HEK293 (cell line): Measurements from ENCODE around the gene OR13H1.
A peak's percentile ranks its signal among the peaks of the same experiment; 100 is the strongest.
"Not testable (repeated sequence)": the region's sequence is repeated elsewhere in the genome, so short reads cannot be mapped to it uniquely, and the experiment has no call there.

Experiments
- CTCF ChIA-PET: fragments of 350-600 bp; formaldehyde crosslinking; extraction: SDS; loops from one replicate; lab custom pipeline; 2021; ENCODE audit warnings: antibody characterized with exemption; lab: Yijun Ruan, JAX
- POLR2A ChIA-PET: fragments of 300-600 bp; formaldehyde crosslinking; extraction: SDS; loops from one replicate; lab custom pipeline; 2020; ENCODE audit warnings: antibody characterized with exemption, inconsistent platforms; lab: Yijun Ruan, JAX
- H3K27ac ChIP-seq: fragments of 200-500 bp; sonication (Bioruptor generic); 2 replicates; pipeline ENCODE4 v1.5.1; 2014; ENCODE audit warnings: low read depth, low read length, control low read depth, inconsistent platforms; ENCODE audit errors: extremely low read depth
- H3K36me3 ChIP-seq, 2 experiments: fragments of 200-500 bp in 1 of 2; sonication (Bioruptor generic) in 1 of 2; 1 replicate in 1 of 2; 2 replicates in 1 of 2; pipeline ENCODE4 v1.5.1; 2014 to 2017; ENCODE audit warnings: inconsistent platforms in 2 of 2, low read length in 2 of 2; ENCODE audit not compliant: control insufficient read depth in 2 of 2, insufficient read depth in 1 of 2
- H3K4me1 ChIP-seq: fragments of 200-500 bp; sonication (Bioruptor generic); 2 replicates; pipeline ENCODE4 v1.5.1; 2014; ENCODE audit warnings: mild to moderate bottlenecking, low read length, inconsistent platforms; ENCODE audit not compliant: control insufficient read depth, insufficient read depth
- H3K4me3 ChIP-seq: 2 replicates; pipeline ENCODE4 v1.5.1; 2011; ENCODE audit warnings: low read depth, mild to moderate bottlenecking, control low read depth, low read length, moderate library complexity
- H3K9me3 ChIP-seq: fragments of 200-500 bp; sonication (Bioruptor generic); 2 replicates; pipeline ENCODE4 v1.5.1; 2014; ENCODE audit warnings: low read depth, low read length, inconsistent platforms; ENCODE audit not compliant: control insufficient read depth, insufficient read depth
- GLIS1 ChIP-seq: fragments of 450-650 bp; formaldehyde crosslinking; IDR thresholded peaks from 2 replicates; pipeline ENCODE4 v1.5.1; 2016; ENCODE audit warnings: missing biosample characterization, missing genetic modification characterization
- HOXA7 ChIP-seq: sonication (generic); formaldehyde crosslinking; IDR thresholded peaks from 2 replicates; pipeline ENCODE4 v1.8.1; 2022; ENCODE audit warnings: missing genetic modification reagents, borderline replicate concordance
- SCRT1 ChIP-seq: fragments of 450-650 bp; formaldehyde crosslinking; IDR thresholded peaks from 2 replicates; pipeline ENCODE4 v1.5.1; 2016; ENCODE audit warnings: missing biosample characterization, missing genetic modification characterization, borderline replicate concordance
- ZEB2 ChIP-seq: fragments of 450-650 bp; formaldehyde crosslinking; IDR thresholded peaks from 2 replicates; pipeline ENCODE4 v1.5.1; 2016; ENCODE audit warnings: missing biosample characterization, missing genetic modification characterization
- ZNF146 ChIP-seq: fragments of 450-650 bp; formaldehyde crosslinking; IDR thresholded peaks from 2 replicates; pipeline ENCODE4 v1.5.1; 2016; ENCODE audit warnings: missing biosample characterization, missing genetic modification characterization
- ZNF157 ChIP-seq: fragments of 450-650 bp; formaldehyde crosslinking; IDR thresholded peaks from 2 replicates; pipeline ENCODE4 v1.5.1; 2016; ENCODE audit warnings: missing biosample characterization, missing genetic modification characterization
- ZNF274 ChIP-seq, 2 experiments: fragments of 200-500 bp in 1 of 2; fragments of 450-650 bp in 1 of 2; sonication (Bioruptor generic) in 1 of 2; formaldehyde crosslinking in 1 of 2; IDR thresholded peaks; 2 replicates each; pipeline versions ENCODE4 v1.5.1 to v1.6.1; 2014 to 2016; ENCODE audit warnings: borderline replicate concordance in 1 of 2, inconsistent platforms in 1 of 2, low read length in 1 of 2, missing biosample characterization in 1 of 2, missing genetic modification characterization in 1 of 2
- ZNF292 ChIP-seq: fragments of 450-650 bp; formaldehyde crosslinking; IDR thresholded peaks from 2 replicates; pipeline ENCODE4 v1.5.1; 2016; ENCODE audit warnings: low read depth, missing biosample characterization, missing genetic modification characterization, borderline replicate concordance
- ZNF366 ChIP-seq: fragments of 450-650 bp; formaldehyde crosslinking; conservative IDR thresholded peaks from 2 replicates; pipeline ENCODE4 v1.5.1; 2016; ENCODE audit warnings: missing biosample characterization, missing genetic modification characterization
- ZNF398 ChIP-seq: fragments of 450-650 bp; formaldehyde crosslinking; IDR thresholded peaks from 2 replicates; pipeline ENCODE4 v1.5.1; 2017; ENCODE audit warnings: missing biosample characterization, missing genetic modification characterization
- ZNF521 ChIP-seq: fragments of 450-650 bp; formaldehyde crosslinking; IDR thresholded peaks from 2 replicates; pipeline ENCODE4 v1.5.1; 2017; ENCODE audit warnings: missing biosample characterization, mild to moderate bottlenecking, missing genetic modification characterization
- ZNF549 ChIP-seq: fragments of 450-650 bp; IDR thresholded peaks from 2 replicates; pipeline ENCODE4 v1.5.1; 2018; ENCODE audit warnings: missing biosample characterization, missing genetic modification characterization, mild to moderate bottlenecking, inconsistent platforms, moderate library complexity
- ZNF610 ChIP-seq: fragments of 450-650 bp; formaldehyde crosslinking; IDR thresholded peaks from 2 replicates; pipeline ENCODE4 v1.5.1; 2016; ENCODE audit warnings: missing biosample characterization, missing genetic modification characterization, borderline replicate concordance
- ZNF629 ChIP-seq: fragments of 450-650 bp; formaldehyde crosslinking; IDR thresholded peaks from 2 replicates; pipeline ENCODE4 v1.5.1; 2017; ENCODE audit warnings: missing biosample characterization, missing genetic modification characterization
- ZNF701 ChIP-seq: fragments of 450-650 bp; formaldehyde crosslinking; IDR thresholded peaks from 2 replicates; pipeline ENCODE4 v1.5.1; 2016; ENCODE audit warnings: missing biosample characterization, missing genetic modification characterization
- ZNF768 ChIP-seq: fragments of 450-650 bp; formaldehyde crosslinking; IDR thresholded peaks from 2 replicates; pipeline ENCODE4 v1.5.1; 2018; ENCODE audit warnings: missing biosample characterization, mild to moderate bottlenecking, missing genetic modification characterization
- ZSCAN5A ChIP-seq: fragments of 450-650 bp; formaldehyde crosslinking; IDR thresholded peaks from 2 replicates; pipeline ENCODE4 v1.5.1; 2016; ENCODE audit warnings: missing biosample characterization, missing genetic modification characterization
- TF ChIP-seq, protein P1 (sequence below): fragments of 450-650 bp; formaldehyde crosslinking; IDR thresholded peaks from 2 replicates; pipeline ENCODE4 v1.5.1; 2016; ENCODE audit warnings: missing biosample characterization, missing genetic modification characterization, low read depth

The OR13H1 gene

DNA sequence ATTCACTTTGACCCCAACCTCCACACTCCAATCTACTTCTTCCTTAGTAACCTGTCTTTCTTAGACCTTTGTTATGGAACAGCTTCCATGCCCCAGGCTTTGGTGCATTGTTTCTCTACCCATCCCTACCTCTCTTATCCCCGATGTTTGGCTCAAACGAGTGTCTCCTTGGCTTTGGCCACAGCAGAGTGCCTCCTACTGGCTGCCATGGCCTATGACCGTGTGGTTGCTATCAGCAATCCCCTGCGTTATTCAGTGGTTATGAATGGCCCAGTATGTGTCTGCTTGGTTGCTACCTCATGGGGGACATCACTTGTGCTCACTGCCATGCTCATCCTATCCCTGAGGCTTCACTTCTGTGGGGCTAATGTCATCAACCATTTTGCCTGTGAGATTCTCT is 344 bp downstream of the OR13H1 start:
- Histone ChIP-seq H3K9me3 (no peaks in the 10 kb centered on the region), H3K4me3 (no peak overlapping the region), H3K4me1 (no peaks in the 10 kb centered on the region), H3K36me3 (no peaks in the 10 kb centered on the region), H3K27ac (no peak overlapping the region)
- TF ChIP-seq ZNF157 (no peak), SCRT1 (no peak), HOXA7 (no peak), ZNF521 (tag by site-specific recombination) (no peak), ZNF292 (tag by site-specific recombination) (no peak), ZNF549 (no peak), GLIS1 (no peak), ZNF768 (tag by site-specific recombination) (no peak), ZNF274 (IDR thresholded peaks at IDR 0.05; ENCODE audit: low read length) (no peak), ZNF274 (tag by site-specific recombination; IDR thresholded peaks at IDR 0.05; ENCODE audit: borderline replicate concordance) (no peak), ZNF398 (tag by site-specific recombination) (no peak), ZNF146 (tag by site-specific recombination) (no peak), ZNF701 (no peak)
- POLR2A ChIA-PET: no interaction called here
- CTCF ChIA-PET: no interaction called here

DNA sequence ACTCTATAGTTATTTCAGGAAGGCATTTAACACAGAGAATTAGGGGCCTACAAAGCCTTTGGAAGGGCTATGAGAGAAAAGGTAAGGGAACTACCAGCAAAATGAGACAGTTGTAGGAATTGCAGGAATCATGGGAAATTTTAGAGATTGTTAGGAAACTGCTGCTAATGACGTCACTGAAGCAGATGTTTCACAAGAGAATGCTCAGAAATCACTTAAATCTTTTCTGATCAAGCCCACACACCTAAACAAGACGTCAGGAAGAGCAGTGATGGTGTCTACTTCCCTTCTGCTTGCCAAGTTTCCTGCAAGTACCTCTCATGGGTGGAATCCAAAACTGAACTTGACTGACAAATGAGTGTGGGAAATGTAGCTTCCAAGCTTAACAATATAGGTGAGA is 5.1 kb downstream of the OR13H1 start:
- Histone ChIP-seq H3K4me3 (no peak overlapping the region), H3K4me1 (no peaks in the 10 kb centered on the region), H3K36me3 (no peaks in the 10 kb centered on the region), H3K9me3 (no peaks in the 10 kb centered on the region), H3K27ac (no peak overlapping the region)
- ChIA-PET POLR2A (no interaction called here), CTCF (no interaction called here)
- no peak for TF ChIP-seq ZNF610
- TF ChIP-seq, protein P1, sequence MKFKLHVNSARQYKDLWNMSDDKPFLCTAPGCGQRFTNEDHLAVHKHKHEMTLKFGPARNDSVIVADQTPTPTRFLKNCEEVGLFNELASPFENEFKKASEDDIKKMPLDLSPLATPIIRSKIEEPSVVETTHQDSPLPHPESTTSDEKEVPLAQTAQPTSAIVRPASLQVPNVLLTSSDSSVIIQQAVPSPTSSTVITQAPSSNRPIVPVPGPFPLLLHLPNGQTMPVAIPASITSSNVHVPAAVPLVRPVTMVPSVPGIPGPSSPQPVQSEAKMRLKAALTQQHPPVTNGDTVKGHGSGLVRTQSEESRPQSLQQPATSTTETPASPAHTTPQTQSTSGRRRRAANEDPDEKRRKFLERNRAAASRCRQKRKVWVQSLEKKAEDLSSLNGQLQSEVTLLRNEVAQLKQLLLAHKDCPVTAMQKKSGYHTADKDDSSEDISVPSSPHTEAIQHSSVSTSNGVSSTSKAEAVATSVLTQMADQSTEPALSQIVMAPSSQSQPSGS (tag by site-specific recombination): peak; percentile 38; the same call in 1 of the 2 replicates

GRCh38 chrX:131552453-131552852 is 8.6 kb downstream of the OR13H1 start:
- H3K4me1 ChIP-seq, H3K4me3 ChIP-seq, H3K36me3 ChIP-seq, CTCF ChIA-PET, H3K27ac ChIP-seq, H3K9me3 ChIP-seq, POLR2A ChIA-PET: not testable (repeated sequence)

DNA sequence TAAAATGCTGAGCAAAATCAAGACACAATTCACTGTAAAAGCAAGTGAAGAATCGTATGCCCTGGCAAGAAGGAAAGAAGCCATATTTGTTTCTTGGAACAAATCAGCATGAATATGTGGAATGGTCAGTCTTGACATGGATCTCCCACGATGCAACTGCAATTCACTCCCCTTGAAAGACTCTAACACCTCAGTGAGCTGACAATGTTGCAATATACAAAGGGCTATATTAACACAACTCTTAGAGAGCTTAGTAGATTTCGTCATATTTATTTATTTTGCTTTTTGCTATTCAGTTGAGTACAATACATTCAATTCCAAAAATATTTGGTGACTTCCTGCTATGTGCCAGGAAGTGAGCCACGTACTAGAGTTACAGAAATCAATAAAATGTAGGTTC is 14.7 kb downstream of the OR13H1 start:
- H3K9me3 ChIP-seq: no peaks in the 10 kb centered on the region
- H3K4me3 ChIP-seq: no peak overlapping the region
- no peaks in the 10 kb centered on the region for H3K36me3 ChIP-seq
- H3K27ac ChIP-seq: no peak overlapping the region
- CTCF ChIA-PET: no interaction called here
- TF ChIP-seq ZSCAN5A (no peak), ZNF629 (tag by site-specific recombination) (no peak), ZEB2 (tag by site-specific recombination) (no peak), ZNF366 (tag by site-specific recombination) (no peak)
- H3K4me1 ChIP-seq: no peaks in the 10 kb centered on the region
- POLR2A ChIA-PET: no interaction called here
